Measurements from ENCODE around the gene SERPINB8. TPM values are rescaled to one million over a fixed set of nuclear protein-coding genes. Genes with fewer than 3 reads are reported as not detected.

Gene SERPINB8
- total and polyA plus RNA-seq, 8 donors = 1.2 to 15.3 (median 8.5) TPM

DNA sequence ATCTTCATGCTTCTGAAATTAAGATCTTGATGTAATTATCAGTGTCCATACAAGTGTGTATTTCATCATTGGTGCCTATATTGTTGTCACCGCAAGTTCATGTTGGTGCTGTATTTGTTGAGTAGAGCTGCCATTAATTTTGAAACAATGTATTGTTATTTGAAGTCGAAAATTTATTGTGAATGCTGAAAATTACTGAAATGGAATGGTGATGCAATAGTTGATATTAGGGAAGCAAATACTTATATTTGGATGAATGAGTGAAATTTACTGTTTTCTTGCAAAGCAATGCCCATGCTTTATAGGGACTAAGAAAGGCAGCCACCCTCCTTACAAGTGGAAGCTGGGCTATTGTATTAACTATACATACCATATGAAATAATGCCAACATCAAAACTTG lies 41.6 kb downstream of the SERPINB8 start:
- Histone ChIP-seq H3K27me3 (no peaks in the 10 kb centered on the region), H3K36me3 (no peaks in the 10 kb centered on the region), H3K4me3 (no peak overlapping the region), H3K4me1 (no peaks in the 10 kb centered on the region), H3K9me3 (no peaks in the 10 kb centered on the region), H3K27ac (no peak overlapping the region)
- intact Hi-C loops (cut with DNase I; ENCODE audit: low total_unique reads) = no loop called here
- DNase-seq = no peak
- TF ChIP-seq EP300 (IDR thresholded peaks at IDR 0.05) (no peak), POLR2AphosphoS5 (IDR thresholded peaks at IDR 0.05) (no peak), POLR2A (IDR thresholded peaks at IDR 0.05) (no peak)
- TF ChIP-seq, protein P1, sequence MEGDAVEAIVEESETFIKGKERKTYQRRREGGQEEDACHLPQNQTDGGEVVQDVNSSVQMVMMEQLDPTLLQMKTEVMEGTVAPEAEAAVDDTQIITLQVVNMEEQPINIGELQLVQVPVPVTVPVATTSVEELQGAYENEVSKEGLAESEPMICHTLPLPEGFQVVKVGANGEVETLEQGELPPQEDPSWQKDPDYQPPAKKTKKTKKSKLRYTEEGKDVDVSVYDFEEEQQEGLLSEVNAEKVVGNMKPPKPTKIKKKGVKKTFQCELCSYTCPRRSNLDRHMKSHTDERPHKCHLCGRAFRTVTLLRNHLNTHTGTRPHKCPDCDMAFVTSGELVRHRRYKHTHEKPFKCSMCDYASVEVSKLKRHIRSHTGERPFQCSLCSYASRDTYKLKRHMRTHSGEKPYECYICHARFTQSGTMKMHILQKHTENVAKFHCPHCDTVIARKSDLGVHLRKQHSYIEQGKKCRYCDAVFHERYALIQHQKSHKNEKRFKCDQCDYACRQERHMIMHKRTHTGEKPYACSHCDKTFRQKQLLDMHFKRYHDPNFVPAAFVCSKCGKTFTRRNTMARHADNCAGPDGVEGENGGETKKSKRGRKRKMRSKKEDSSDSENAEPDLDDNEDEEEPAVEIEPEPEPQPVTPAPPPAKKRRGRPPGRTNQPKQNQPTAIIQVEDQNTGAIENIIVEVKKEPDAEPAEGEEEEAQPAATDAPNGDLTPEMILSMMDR (IDR thresholded peaks at IDR 0.05) = no peak
- WGBS, 5 donors = 78 to 85% (median 83%) methylated on average over 2 of the region's 2 CpGs

- no peaks in the 10 kb centered on the region for H3K27me3 ChIP-seq
- WGBS, 5 donors = 1 to 10% (median 6%) methylated on average over 1 of the region's 1 CpG
- H3K36me3 ChIP-seq = no peaks in the 10 kb centered on the region
- no peak overlapping the region for H3K4me3 ChIP-seq
- no peak overlapping the region for H3K27ac ChIP-seq
- TF ChIP-seq POLR2AphosphoS5 (IDR thresholded peaks at IDR 0.05) (no peak), EP300 (IDR thresholded peaks at IDR 0.05) (no peak), POLR2A (IDR thresholded peaks at IDR 0.05) (no peak)
- TF ChIP-seq, protein P1 (IDR thresholded peaks at IDR 0.05) = peak in 1 of 7 experiments; percentile 8
- intact Hi-C loops (cut with DNase I; ENCODE audit: low total_unique reads) = no loop called here
- no peaks in the 10 kb centered on the region for H3K4me1 ChIP-seq
- H3K9me3 ChIP-seq = no peaks in the 10 kb centered on the region
- peak in 1 of 2 donors; percentile 66 for DNase-seq
These were observed 48.0 kb downstream of the SERPINB8 start for GRCh38 chr18:64017870-64018269.

GRCh38 chr18:64019922-64020756 lies 50.3 kb downstream of the SERPINB8 start:
- DNase-seq = no peak
- H3K27ac ChIP-seq = no peak overlapping the region

GRCh38 chr18:64026350-64026749 lies 56.5 kb downstream of the SERPINB8 start:
- intact Hi-C loops (cut with DNase I; ENCODE audit: low total_unique reads) = no loop called here
- WGBS, 5 donors = 92 to 95% (median 93%) methylated on average over 19 to 20 of the region's 20 CpGs
- no peak for TF ChIP-seq EP300 (IDR thresholded peaks at IDR 0.05)
- TF ChIP-seq, protein P1 (IDR thresholded peaks at IDR 0.05) = no peak

More at GRCh38 chr18:64019922-64020756, 50.3 kb downstream of the SERPINB8 start:
- Histone ChIP-seq H3K9me3 (no peaks in the 10 kb centered on the region), H3K36me3 (no peaks in the 10 kb centered on the region), H3K4me1 (no peaks in the 10 kb centered on the region), H3K27me3 (no peaks in the 10 kb centered on the region), H3K4me3 (no peak overlapping the region)
- intact Hi-C loops (cut with DNase I; ENCODE audit: low total_unique reads) = no loop called here
- TF ChIP-seq, protein P1 (IDR thresholded peaks at IDR 0.05) = no peak
- no peak for TF ChIP-seq POLR2AphosphoS5 (IDR thresholded peaks at IDR 0.05)
- TF ChIP-seq EP300 (IDR thresholded peaks at IDR 0.05) = no peak
- no peak for TF ChIP-seq POLR2A (IDR thresholded peaks at IDR 0.05)
- 61 to 71% (median 66%) methylated on average over 3 of the region's 3 CpGs for WGBS, 5 donors

More at GRCh38 chr18:64026350-64026749, 56.5 kb downstream of the SERPINB8 start:
- H3K27me3 ChIP-seq = peaks cover 0 to 21% (median 0%) of the 10 kb centered on the region in 3 donors
- H3K4me1 ChIP-seq = no peaks in the 10 kb centered on the region
- H3K36me3 ChIP-seq = no peaks in the 10 kb centered on the region
- H3K27ac ChIP-seq = no peak overlapping the region
- no peak overlapping the region for H3K4me3 ChIP-seq
- DNase-seq = no peak
- no peaks in the 10 kb centered on the region for H3K9me3 ChIP-seq
